ENCODE measurements around the gene GBA2.

Gene GBA2

GRCh38 chr9:35749515-35750255 lies 657 bp upstream of the GBA2 start:
- TF ChIP-seq FOXP2 (optimal IDR thresholded peaks at IDR 0.05; ENCODE audit: borderline replicate concordance, extremely low read depth, extremely low read length, insufficient read depth): no peak
- TF ChIP-seq TAF1 (IDR thresholded peaks at IDR 0.05; ENCODE audit: borderline replicate concordance, insufficient read depth, low read length): no peak
- no peak for TF ChIP-seq POLR2AphosphoS5 (IDR thresholded peaks at IDR 0.05; ENCODE audit: low read depth, low read length)
- no peak for TF ChIP-seq SIN3A (IDR thresholded peaks at IDR 0.05; ENCODE audit: borderline replicate concordance, insufficient read depth, low read length)
- TF ChIP-seq REST (IDR thresholded peaks at IDR 0.05; ENCODE audit: insufficient read depth in 1 of 2, low read depth in 2 of 2, low read length in 2 of 2): no peak

GRCh38 chr9:35748242-35748857 lies 678 bp downstream of the GBA2 start:
- no peak for TF ChIP-seq TAF1 (IDR thresholded peaks at IDR 0.05; ENCODE audit: borderline replicate concordance, insufficient read depth, low read length)
- no peak for TF ChIP-seq POLR2AphosphoS5 (IDR thresholded peaks at IDR 0.05; ENCODE audit: low read depth, low read length)
- no peak for TF ChIP-seq REST (IDR thresholded peaks at IDR 0.05; ENCODE audit: insufficient read depth in 1 of 2, low read depth in 2 of 2, low read length in 2 of 2)
- 0 out of 2 replicates have a peak, but pooled peaks have one; percentile 28 for TF ChIP-seq SIN3A (IDR thresholded peaks at IDR 0.05; ENCODE audit: borderline replicate concordance, insufficient read depth, low read length)
- TF ChIP-seq FOXP2 (optimal IDR thresholded peaks at IDR 0.05; ENCODE audit: borderline replicate concordance, extremely low read depth, extremely low read length, insufficient read depth): no peak

GRCh38 chr9:35746583-35746982 lies 2.4 kb downstream of the GBA2 start:
- TF ChIP-seq POLR2AphosphoS5 (IDR thresholded peaks at IDR 0.05; ENCODE audit: low read depth, low read length) (no peak), REST (IDR thresholded peaks at IDR 0.05; ENCODE audit: insufficient read depth in 1 of 2, low read depth in 2 of 2, low read length in 2 of 2) (no peak), SIN3A (IDR thresholded peaks at IDR 0.05; ENCODE audit: borderline replicate concordance, insufficient read depth, low read length) (no peak), FOXP2 (optimal IDR thresholded peaks at IDR 0.05; ENCODE audit: borderline replicate concordance, extremely low read depth, extremely low read length, insufficient read depth) (no peak), TAF1 (IDR thresholded peaks at IDR 0.05; ENCODE audit: borderline replicate concordance, insufficient read depth, low read length) (no peak)

GRCh38 chr9:35745569-35745968 lies 3.5 kb downstream of the GBA2 start:
- TF ChIP-seq REST (IDR thresholded peaks at IDR 0.05; ENCODE audit: insufficient read depth in 1 of 2, low read depth in 2 of 2, low read length in 2 of 2) (no peak), TAF1 (IDR thresholded peaks at IDR 0.05; ENCODE audit: borderline replicate concordance, insufficient read depth, low read length) (no peak), FOXP2 (optimal IDR thresholded peaks at IDR 0.05; ENCODE audit: borderline replicate concordance, extremely low read depth, extremely low read length, insufficient read depth) (no peak), SIN3A (IDR thresholded peaks at IDR 0.05; ENCODE audit: borderline replicate concordance, insufficient read depth, low read length) (no peak), POLR2AphosphoS5 (IDR thresholded peaks at IDR 0.05; ENCODE audit: low read depth, low read length) (no peak)

Measured in PFSK-1 (cell line).